OCI-LY1 (cell line): ENCODE measurements around the gene FRS2.

Source experiments
- CTCF ChIP-seq: fragments of 200-600 bp; sonication (generic), shearing (Covaris generic); IDR thresholded peaks from 2 replicates; pipeline ENCODE4 v1.5.1; 2017; ENCODE audit warnings: mild to moderate bottlenecking, antibody characterized with exemption, low read length, moderate library complexity, mixed read lengths
- EZH2 ChIP-seq: fragments of 200-600 bp; sonication (generic), shearing (Covaris generic); IDR thresholded peaks from 2 replicates; pipeline ENCODE4 v1.8.0; 2017; ENCODE audit warnings: borderline replicate concordance, mixed run types, mild to moderate bottlenecking, antibody characterized with exemption, low read length, moderate library complexity, mixed read lengths

GRCh38 chr12:69534389-69534822, 64.2 kb downstream of the FRS2 start:
- TF ChIP-seq CTCF (no peak), EZH2 (no peak)
